Activated T-cell treated with anti-CD3 and anti-CD28 coated beads, Interleukin-2, amount 50 U/mL, for 24 hours (primary cell): ENCODE data around the gene ATF2.
A peak's percentile ranks its signal among the peaks of the same experiment; 100 is the strongest.

Experiments
- DNase-seq: peaks from one replicate; pipeline ENCODE4 v3.0.0-alpha.2; 2020
- H3K27ac Mint-ChIP-seq: 2 replicates; pipeline ENCODE4 v1.8.0; 2020; ENCODE audit warnings: mild to moderate bottlenecking, mixed read lengths
- H3K27me3 Mint-ChIP-seq: 2 replicates; pipeline ENCODE4 v1.8.0; 2020; ENCODE audit warnings: mixed read lengths
- H3K36me3 Mint-ChIP-seq: 2 replicates; pipeline ENCODE4 v1.8.0; 2020; ENCODE audit warnings: low read depth, mixed read lengths
- H3K4me1 Mint-ChIP-seq: 2 replicates; pipeline ENCODE4 v1.8.0; 2020; ENCODE audit warnings: low read depth, mixed read lengths
- H3K4me3 Mint-ChIP-seq: 2 replicates; pipeline ENCODE4 v1.8.0; 2020; ENCODE audit warnings: mild to moderate bottlenecking, moderate library complexity, mixed read lengths
- H3K9me3 Mint-ChIP-seq: 2 replicates; pipeline ENCODE4 v1.8.0; 2020; ENCODE audit warnings: mixed read lengths

The ATF2 gene

DNA sequence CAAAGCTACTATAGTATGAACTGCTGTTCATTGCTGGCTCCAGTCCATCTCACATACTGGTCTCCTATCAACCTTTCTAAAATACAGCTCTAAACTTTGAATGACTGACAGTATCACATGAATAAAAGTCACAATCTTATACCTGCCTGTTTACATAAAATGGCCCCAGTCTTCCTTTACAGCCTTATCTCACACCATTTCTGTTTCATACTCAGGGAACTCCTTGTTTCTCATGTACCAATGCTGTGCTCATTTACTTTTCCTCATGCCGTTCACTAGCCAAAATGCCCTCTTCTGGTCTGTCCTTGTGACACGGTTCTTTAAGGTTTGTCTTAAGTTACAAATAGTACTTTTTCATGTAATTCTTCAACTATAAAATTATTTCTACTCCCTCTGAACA lies 7.3 kb upstream of the ATF2 start:
- DNase-seq, result no peak
- no peaks in the 10 kb centered on the region for H3K27me3 Mint-ChIP-seq
- H3K9me3 Mint-ChIP-seq, result no peaks in the 10 kb centered on the region
- peaks cover 78% of the 10 kb centered on the region for H3K36me3 Mint-ChIP-seq
- H3K4me3 Mint-ChIP-seq, result no peak overlapping the region
- peaks cover 45% of the 10 kb centered on the region for H3K4me1 Mint-ChIP-seq
- H3K27ac Mint-ChIP-seq, result peak overlapping the region; percentile 15

DNA sequence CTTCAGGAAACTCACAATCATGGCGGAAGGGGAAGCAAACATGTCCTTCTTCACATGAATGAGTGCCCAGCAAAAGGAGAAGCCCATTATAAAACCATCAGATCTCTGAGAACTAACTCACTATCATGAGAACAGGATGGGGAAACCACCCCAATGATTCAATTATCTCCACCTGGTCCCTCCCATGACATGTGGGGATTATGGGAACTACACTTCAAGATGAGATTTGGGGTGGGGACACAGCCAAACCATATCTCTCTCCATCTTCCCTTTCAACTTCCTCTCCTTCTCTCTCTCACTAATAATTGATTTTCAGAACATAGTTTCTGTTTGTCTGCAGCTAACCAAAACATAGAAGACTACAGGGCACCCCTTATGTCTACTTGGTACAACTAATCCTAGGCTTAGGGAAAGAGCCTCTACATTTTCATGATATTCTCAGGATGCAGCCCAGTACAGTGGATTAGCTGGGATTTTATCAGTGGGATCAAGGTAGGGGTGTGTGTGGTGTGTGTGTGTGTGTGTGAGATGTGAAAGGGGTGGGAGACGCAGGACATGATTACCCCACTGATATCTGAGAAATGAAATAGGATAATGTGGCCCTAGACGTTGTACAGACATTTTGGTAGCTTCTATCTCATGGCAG lies 2.8 kb upstream of the ATF2 start:
- no peaks in the 10 kb centered on the region for H3K27me3 Mint-ChIP-seq
- H3K27ac Mint-ChIP-seq, result peak overlapping the region; percentile 9
- DNase-seq, result no peak
- H3K4me1 Mint-ChIP-seq, result peaks cover 45% of the 10 kb centered on the region
- H3K36me3 Mint-ChIP-seq, result peaks cover 52% of the 10 kb centered on the region
- H3K4me3 Mint-ChIP-seq, result no peak overlapping the region
- no peaks in the 10 kb centered on the region for H3K9me3 Mint-ChIP-seq

- Mint-ChIP-seq H3K36me3 (peaks cover 43% of the 10 kb centered on the region), H3K9me3 (no peaks in the 10 kb centered on the region), H3K27me3 (no peaks in the 10 kb centered on the region), H3K4me3 (peak overlapping the region; percentile 97), H3K27ac (peak overlapping the region; percentile 99), H3K4me1 (peaks cover 52% of the 10 kb centered on the region)
- no peak for DNase-seq
These were observed 1.2 kb upstream of the ATF2 start for GRCh38 chr2:175169191-175169590.

GRCh38 chr2:175168564-175168945 lies 552 bp upstream of the ATF2 start:
- Mint-ChIP-seq H3K4me3 (peak overlapping the region; percentile 97), H3K4me1 (peaks cover 54% of the 10 kb centered on the region), H3K27me3 (no peaks in the 10 kb centered on the region), H3K9me3 (no peaks in the 10 kb centered on the region), H3K27ac (peak overlapping the region; percentile 99), H3K36me3 (peaks cover 39% of the 10 kb centered on the region)
- DNase-seq, result no peak

GRCh38 chr2:175167076-175167791 lies 769 bp downstream of the ATF2 start:
- no peaks in the 10 kb centered on the region for H3K27me3 Mint-ChIP-seq
- no peaks in the 10 kb centered on the region for H3K9me3 Mint-ChIP-seq
- H3K27ac Mint-ChIP-seq, result peak overlapping the region; percentile 99
- H3K36me3 Mint-ChIP-seq, result peaks cover 31% of the 10 kb centered on the region
- peak overlapping the region; percentile 97 for H3K4me3 Mint-ChIP-seq
- peaks cover 58% of the 10 kb centered on the region for H3K4me1 Mint-ChIP-seq
- no peak for DNase-seq

DNA sequence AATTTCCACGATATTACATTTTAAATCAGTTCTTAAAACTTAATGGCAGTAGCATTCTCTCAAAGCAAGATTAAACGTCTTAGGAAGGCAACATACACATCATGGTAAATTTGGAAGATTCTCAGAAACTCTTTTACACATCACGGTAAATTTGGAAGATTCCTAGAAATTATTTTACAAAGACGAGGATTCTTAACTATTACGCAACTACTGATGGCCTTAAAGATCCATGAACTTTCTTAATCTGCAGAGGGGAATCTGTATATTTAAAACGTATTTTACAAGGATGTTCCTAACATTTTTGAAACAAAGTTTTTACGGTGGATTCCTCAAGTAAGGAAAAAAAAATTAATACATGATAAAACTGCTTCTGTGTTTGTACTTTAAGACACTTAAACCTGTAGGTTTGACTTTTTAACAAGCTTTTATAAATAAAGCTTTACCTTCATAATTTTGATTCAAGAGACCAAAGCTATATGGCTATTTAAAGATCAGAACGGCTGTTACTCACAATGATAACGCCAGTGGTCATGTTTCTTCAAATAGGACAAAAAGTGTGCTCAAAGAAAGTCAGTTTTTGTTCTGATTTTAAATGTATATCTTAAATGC lies 1.7 kb downstream of the ATF2 start:
- Mint-ChIP-seq H3K36me3 (peaks cover 31% of the 10 kb centered on the region), H3K4me1 (peaks cover 62% of the 10 kb centered on the region), H3K27ac (peak overlapping the region; percentile 99), H3K27me3 (no peaks in the 10 kb centered on the region), H3K4me3 (peak overlapping the region; percentile 97), H3K9me3 (no peaks in the 10 kb centered on the region)
- no peak for DNase-seq

GRCh38 chr2:175164235-175164634 lies 3.8 kb downstream of the ATF2 start:
- peaks cover 41% of the 10 kb centered on the region for H3K36me3 Mint-ChIP-seq
- DNase-seq, result no peak

DNA sequence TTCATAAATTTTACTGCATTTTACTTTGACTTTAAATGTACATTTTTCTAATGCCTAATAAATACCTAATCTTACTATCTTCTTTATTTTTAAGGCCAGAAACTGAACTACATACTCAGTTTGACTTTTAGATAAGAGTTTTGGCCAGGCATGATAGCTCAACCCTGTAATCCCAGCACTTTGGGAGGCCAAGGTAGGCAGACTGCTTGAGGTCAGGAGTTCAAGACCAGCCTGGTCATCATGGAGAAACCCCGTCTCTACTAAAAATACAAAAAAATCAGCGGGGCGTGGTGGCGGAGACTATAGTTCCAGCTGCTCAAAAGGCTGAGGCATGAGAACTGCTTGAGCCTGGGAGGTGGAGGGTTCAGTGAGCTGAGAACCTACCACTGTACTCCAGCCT lies 9.1 kb downstream of the ATF2 start:
- H3K9me3 Mint-ChIP-seq, result no peaks in the 10 kb centered on the region
- H3K36me3 Mint-ChIP-seq, result peaks cover 36% of the 10 kb centered on the region
- no peak overlapping the region for H3K4me3 Mint-ChIP-seq
- DNase-seq, result no peak
- H3K4me1 Mint-ChIP-seq, result peaks cover 56% of the 10 kb centered on the region
- no peak overlapping the region for H3K27ac Mint-ChIP-seq
- no peaks in the 10 kb centered on the region for H3K27me3 Mint-ChIP-seq

More at GRCh38 chr2:175164235-175164634, 3.8 kb downstream of the ATF2 start:
- no peaks in the 10 kb centered on the region for H3K9me3 Mint-ChIP-seq
- H3K4me1 Mint-ChIP-seq, result peaks cover 54% of the 10 kb centered on the region
- no peak overlapping the region for H3K4me3 Mint-ChIP-seq
- H3K27ac Mint-ChIP-seq, result peak overlapping the region; percentile 33
- H3K27me3 Mint-ChIP-seq, result no peaks in the 10 kb centered on the region

- no peaks in the 10 kb centered on the region for H3K9me3 Mint-ChIP-seq
- no peak overlapping the region for H3K4me3 Mint-ChIP-seq
- no peaks in the 10 kb centered on the region for H3K27me3 Mint-ChIP-seq
- H3K4me1 Mint-ChIP-seq, result peaks cover 63% of the 10 kb centered on the region
- no peak overlapping the region for H3K27ac Mint-ChIP-seq
- H3K36me3 Mint-ChIP-seq, result peaks cover 32% of the 10 kb centered on the region
- DNase-seq, result no peak
These were observed 11.5 kb downstream of the ATF2 start for GRCh38 chr2:175156534-175156933.

DNA sequence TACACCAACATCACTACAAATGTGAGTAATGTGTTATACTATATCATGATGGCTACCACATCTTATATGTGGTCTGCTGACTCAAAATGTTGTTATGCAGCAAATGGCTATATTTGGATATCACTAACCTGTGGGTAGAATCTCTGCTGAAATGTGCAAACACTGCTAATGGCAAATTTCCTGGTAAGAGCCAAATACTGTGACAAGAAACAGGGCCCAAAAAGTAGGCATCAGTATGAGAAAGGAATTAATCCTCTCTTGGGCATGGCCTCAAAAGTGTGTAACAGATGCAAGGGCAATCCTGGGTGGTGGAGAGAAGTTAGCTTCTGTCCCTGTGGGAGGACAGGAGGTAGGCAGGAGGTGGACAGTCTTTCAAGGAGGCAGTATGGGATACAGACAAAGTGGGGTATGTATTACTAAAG lies 13.3 kb downstream of the ATF2 start:
- H3K9me3 Mint-ChIP-seq, result no peaks in the 10 kb centered on the region
- DNase-seq, result no peak
- H3K27me3 Mint-ChIP-seq, result no peaks in the 10 kb centered on the region
- peak overlapping the region; percentile 89 for H3K27ac Mint-ChIP-seq
- H3K4me1 Mint-ChIP-seq, result peaks cover 55% of the 10 kb centered on the region
- peaks cover 33% of the 10 kb centered on the region for H3K36me3 Mint-ChIP-seq
- no peak overlapping the region for H3K4me3 Mint-ChIP-seq

GRCh38 chr2:175152242-175152641 lies 15.8 kb downstream of the ATF2 start:
- H3K4me1 Mint-ChIP-seq, result peaks cover 66% of the 10 kb centered on the region
- no peaks in the 10 kb centered on the region for H3K27me3 Mint-ChIP-seq
- H3K9me3 Mint-ChIP-seq, result no peaks in the 10 kb centered on the region
- peak overlapping the region; percentile 66 for H3K27ac Mint-ChIP-seq
- H3K4me3 Mint-ChIP-seq, result no peak overlapping the region
- H3K36me3 Mint-ChIP-seq, result peaks cover 51% of the 10 kb centered on the region
- no peak for DNase-seq

DNA sequence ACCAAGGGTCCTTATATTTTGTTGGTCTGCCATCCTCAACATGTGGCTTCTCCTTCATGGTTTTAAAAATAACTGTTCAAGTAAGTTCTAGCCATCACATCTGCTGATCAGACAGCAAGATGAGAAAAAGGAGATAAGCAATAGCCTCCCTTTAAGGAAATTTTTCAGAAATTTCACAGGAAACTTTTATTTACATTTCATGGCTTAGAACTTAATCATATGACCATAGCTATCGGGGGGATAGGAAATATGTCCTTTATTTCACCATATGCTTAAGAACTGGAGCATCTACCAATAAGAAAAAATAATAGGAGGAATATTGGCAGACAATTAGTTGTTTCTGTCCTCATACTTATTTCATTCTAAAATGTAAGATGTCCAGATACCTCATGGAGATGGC lies 16.2 kb downstream of the ATF2 start:
- no peak for DNase-seq
- Mint-ChIP-seq H3K27ac (peak overlapping the region; percentile 66), H3K4me3 (no peak overlapping the region)

GRCh38 chr2:175147186-175147585 lies 20.8 kb downstream of the ATF2 start:
- H3K36me3 Mint-ChIP-seq, result peaks cover 75% of the 10 kb centered on the region
- H3K9me3 Mint-ChIP-seq, result no peaks in the 10 kb centered on the region

More for the DNA sequence above, 16.2 kb downstream of the ATF2 start:
- H3K9me3 Mint-ChIP-seq, result no peaks in the 10 kb centered on the region
- H3K36me3 Mint-ChIP-seq, result peaks cover 53% of the 10 kb centered on the region
- no peaks in the 10 kb centered on the region for H3K27me3 Mint-ChIP-seq
- peaks cover 62% of the 10 kb centered on the region for H3K4me1 Mint-ChIP-seq

DNA sequence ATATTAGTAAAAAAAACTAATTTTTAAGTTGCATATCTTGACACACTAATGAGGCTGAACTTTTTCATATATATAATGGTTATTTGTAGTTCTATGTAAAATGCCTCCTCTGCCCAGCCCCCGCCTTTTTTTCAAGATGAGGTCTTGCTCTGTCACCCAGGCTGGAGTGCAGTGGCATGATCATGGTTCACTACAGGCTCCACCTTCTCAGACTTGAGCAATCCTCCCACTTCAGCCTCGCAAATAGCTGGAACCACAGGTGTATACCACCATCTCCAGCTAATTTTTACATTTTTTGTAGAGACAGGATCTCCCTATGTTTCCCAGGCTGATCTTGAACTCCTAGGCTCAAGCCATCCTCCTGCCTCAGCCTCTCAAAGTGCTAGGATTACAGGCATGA lies 24.3 kb downstream of the ATF2 start:
- H3K9me3 Mint-ChIP-seq, result no peaks in the 10 kb centered on the region
- no peaks in the 10 kb centered on the region for H3K27me3 Mint-ChIP-seq
- no peak overlapping the region for H3K27ac Mint-ChIP-seq
- H3K36me3 Mint-ChIP-seq, result peaks cover 70% of the 10 kb centered on the region
- DNase-seq, result no peak
- H3K4me1 Mint-ChIP-seq, result peaks cover 33% of the 10 kb centered on the region
- no peak overlapping the region for H3K4me3 Mint-ChIP-seq

More at GRCh38 chr2:175147186-175147585, 20.8 kb downstream of the ATF2 start:
- no peak for DNase-seq
- H3K27me3 Mint-ChIP-seq, result no peaks in the 10 kb centered on the region
- no peak overlapping the region for H3K4me3 Mint-ChIP-seq
- no peak overlapping the region for H3K27ac Mint-ChIP-seq
- H3K4me1 Mint-ChIP-seq, result peaks cover 45% of the 10 kb centered on the region

DNA sequence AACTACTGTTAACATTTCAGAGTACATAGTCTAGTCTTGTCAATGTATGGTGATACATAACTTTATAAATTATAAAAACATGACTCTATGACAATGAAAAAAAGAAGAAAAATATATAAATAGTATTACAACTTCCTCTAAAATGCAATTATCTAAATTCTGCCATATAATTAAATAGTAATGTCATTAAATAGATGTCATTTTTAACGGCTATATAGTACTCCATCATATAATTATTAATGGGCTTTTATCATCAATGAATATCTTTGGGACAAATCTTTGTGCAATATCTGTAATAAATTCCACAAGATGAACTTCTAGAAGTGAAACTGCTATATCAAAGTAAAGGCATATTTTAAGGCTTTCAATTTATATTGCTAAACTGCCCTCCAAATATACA lies 24.8 kb downstream of the ATF2 start:
- no peak overlapping the region for H3K27ac Mint-ChIP-seq
- H3K27me3 Mint-ChIP-seq, result no peaks in the 10 kb centered on the region
- H3K36me3 Mint-ChIP-seq, result peaks cover 69% of the 10 kb centered on the region
- H3K9me3 Mint-ChIP-seq, result no peaks in the 10 kb centered on the region
- H3K4me3 Mint-ChIP-seq, result no peak overlapping the region
- no peak for DNase-seq
- H3K4me1 Mint-ChIP-seq, result peaks cover 33% of the 10 kb centered on the region
